Mucosa of stomach (tissue), 1 donor: ENCODE measurements around the gene PER1.

Source experiments
- H3K27me3 ChIP-seq: one replicate; pipeline ENCODE4 v1.7.0; 2013; ENCODE audit warnings: mild to moderate bottlenecking, low read length; ENCODE audit not compliant: control insufficient read depth, insufficient read depth
- H3K36me3 ChIP-seq: one replicate; pipeline ENCODE4 v1.7.0; 2013; ENCODE audit warnings: low read length; ENCODE audit not compliant: control insufficient read depth, insufficient read depth
- H3K4me1 ChIP-seq: one replicate; pipeline ENCODE4 v1.7.0; 2013; ENCODE audit warnings: mild to moderate bottlenecking, low read length; ENCODE audit not compliant: control insufficient read depth, insufficient read depth
- H3K4me3 ChIP-seq: one replicate; pipeline ENCODE4 v1.7.0; 2013; ENCODE audit warnings: low read length
- H3K9ac ChIP-seq: one replicate; pipeline ENCODE4 v1.7.0; 2013; ENCODE audit warnings: mild to moderate bottlenecking, low read length, moderate library complexity
- H3K9me3 ChIP-seq: one replicate; pipeline ENCODE4 v1.7.0; 2013; ENCODE audit warnings: mild to moderate bottlenecking, low read length, moderate library complexity; ENCODE audit not compliant: control insufficient read depth
- donor health status: Pancreatic carcinoma.

The PER1 gene

DNA sequence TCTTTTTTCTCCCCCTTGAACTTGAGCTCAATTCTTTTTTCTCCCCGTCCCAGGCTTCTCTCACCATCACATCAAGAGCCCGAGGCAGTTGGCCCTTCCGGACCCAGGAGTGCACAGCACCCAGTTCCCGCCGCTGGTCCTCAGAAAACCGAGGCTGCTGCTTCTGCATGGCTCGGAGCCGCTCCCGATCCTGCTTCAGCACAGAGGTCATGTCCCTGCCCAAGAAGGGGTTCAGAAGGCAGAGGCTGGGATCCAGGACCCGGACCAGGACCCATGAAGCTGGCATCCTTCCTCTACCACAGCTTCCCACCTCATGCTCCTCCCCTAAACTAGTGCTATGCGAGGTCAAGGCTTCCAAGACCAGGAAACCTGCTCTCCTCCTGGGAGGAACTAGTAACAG, 10.5 kb downstream of the PER1 start:
- peaks cover 38% of the 10 kb centered on the region for H3K36me3 ChIP-seq
- H3K4me3 ChIP-seq, result no peak overlapping the region
- H3K27me3 ChIP-seq, result no peaks in the 10 kb centered on the region
- no peak overlapping the region for H3K9ac ChIP-seq
- H3K4me1 ChIP-seq, result peaks cover 18% of the 10 kb centered on the region
- no peaks in the 10 kb centered on the region for H3K9me3 ChIP-seq

- Histone ChIP-seq H3K36me3 (peaks cover 31% of the 10 kb centered on the region), H3K9me3 (no peaks in the 10 kb centered on the region), H3K27me3 (no peaks in the 10 kb centered on the region), H3K4me1 (peaks cover 18% of the 10 kb centered on the region), H3K9ac (no peak overlapping the region), H3K4me3 (no peak overlapping the region)
Measured at GRCh38 chr17:8141045-8141444, 11.2 kb downstream of the PER1 start.

DNA sequence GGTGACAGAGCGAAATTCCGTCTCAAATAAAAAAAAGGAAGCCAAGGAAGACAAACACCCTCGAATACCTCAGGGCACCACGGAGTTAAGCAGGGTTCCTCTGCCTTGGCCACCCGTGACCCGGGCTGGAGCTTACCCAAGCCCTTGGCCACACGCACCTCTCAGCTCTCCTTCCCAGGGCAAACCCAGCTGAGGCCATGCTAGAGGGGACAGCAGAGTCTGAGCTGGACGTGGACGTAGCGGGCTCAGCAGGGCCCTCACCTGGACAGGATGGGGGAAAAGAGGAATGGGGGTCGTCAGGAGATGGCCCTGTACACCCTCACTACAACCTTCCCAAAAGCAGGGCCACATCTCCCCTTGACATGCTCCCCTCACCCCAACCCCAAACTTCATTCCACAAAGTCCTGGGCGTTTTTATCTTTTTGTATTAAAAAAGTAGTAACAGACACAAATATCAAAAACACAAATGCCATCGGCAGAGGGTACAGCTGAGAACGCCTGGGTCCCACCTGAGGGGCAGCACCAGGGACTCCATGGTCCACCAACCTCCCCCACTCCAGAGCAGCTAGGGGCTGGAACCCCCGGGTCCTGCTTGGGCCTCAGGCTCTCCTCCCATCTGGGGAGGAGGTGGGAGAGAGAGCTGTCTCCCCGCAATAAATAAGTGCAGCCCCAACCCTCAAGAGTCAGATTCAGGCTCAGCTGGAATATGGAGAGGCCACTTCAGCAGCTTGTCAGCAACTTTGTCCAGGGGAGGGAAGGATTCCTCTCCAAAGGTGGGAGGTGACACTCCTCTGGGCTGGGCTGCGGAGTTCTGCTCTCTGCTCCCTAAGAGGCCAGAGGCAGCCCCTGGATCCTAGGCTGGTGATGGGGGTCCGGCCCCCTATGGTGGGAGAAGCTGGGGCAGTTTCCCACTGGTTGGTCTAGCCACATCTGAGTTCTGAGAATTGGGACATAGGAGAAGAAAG, 11.9 kb downstream of the PER1 start:
- peaks cover 24% of the 10 kb centered on the region for H3K36me3 ChIP-seq
- peaks cover 18% of the 10 kb centered on the region for H3K4me1 ChIP-seq
- no peak overlapping the region for H3K4me3 ChIP-seq
- H3K9me3 ChIP-seq, result no peaks in the 10 kb centered on the region
- H3K9ac ChIP-seq, result no peak overlapping the region
- H3K27me3 ChIP-seq, result no peaks in the 10 kb centered on the region

GRCh38 chr17:8138672-8139371, 13.4 kb downstream of the PER1 start:
- Histone ChIP-seq H3K36me3 (peaks cover 20% of the 10 kb centered on the region), H3K9ac (peak overlapping the region; percentile 72), H3K4me3 (no peak overlapping the region), H3K9me3 (no peaks in the 10 kb centered on the region), H3K27me3 (no peaks in the 10 kb centered on the region), H3K4me1 (peaks cover 18% of the 10 kb centered on the region)

GRCh38 chr17:8138374-8138671, 13.9 kb downstream of the PER1 start:
- Histone ChIP-seq H3K9me3 (no peaks in the 10 kb centered on the region), H3K4me3 (no peak overlapping the region), H3K36me3 (peaks cover 20% of the 10 kb centered on the region), H3K27me3 (no peaks in the 10 kb centered on the region), H3K9ac (peak overlapping the region; percentile 47), H3K4me1 (peaks cover 18% of the 10 kb centered on the region)

DNA sequence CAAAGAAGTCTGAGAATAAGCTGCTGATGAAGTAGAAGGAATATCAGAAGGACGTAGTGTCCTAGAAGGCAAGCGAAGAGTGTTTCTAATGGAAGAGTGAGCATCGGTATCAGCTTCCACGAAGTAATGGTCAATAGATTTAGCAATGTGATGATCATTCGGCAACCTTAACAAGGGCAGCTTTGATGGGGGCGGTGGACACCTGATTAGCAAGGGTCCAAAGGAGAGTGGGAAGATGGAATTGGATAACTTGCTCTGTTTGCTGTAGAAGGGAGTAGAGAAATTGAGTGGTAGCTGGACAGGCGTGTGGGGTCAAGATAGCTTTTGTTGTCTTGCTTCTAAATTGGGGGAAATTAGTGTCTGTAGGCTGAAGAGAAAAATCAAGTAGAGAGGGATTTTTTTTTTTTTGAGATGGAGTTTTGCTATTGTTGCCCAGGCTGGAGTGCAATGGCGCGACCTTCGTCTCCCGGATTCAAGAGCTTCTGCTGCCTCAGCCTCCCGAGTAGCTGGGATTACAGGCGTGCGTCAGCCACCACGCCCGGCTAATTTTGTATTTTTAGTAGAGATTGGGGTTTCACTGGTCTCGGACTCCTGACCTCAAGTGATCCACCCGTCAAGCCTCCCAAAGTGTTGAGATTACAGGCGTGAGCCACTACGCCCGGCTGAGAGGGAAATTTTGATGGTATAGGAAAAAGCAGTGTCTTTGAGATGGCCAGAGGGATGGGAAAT, 14.4 kb downstream of the PER1 start:
- Histone ChIP-seq H3K36me3 (peaks cover 20% of the 10 kb centered on the region), H3K9ac (peak overlapping the region; percentile 47), H3K9me3 (no peaks in the 10 kb centered on the region), H3K27me3 (no peaks in the 10 kb centered on the region), H3K4me1 (peaks cover 18% of the 10 kb centered on the region), H3K4me3 (no peak overlapping the region)

DNA sequence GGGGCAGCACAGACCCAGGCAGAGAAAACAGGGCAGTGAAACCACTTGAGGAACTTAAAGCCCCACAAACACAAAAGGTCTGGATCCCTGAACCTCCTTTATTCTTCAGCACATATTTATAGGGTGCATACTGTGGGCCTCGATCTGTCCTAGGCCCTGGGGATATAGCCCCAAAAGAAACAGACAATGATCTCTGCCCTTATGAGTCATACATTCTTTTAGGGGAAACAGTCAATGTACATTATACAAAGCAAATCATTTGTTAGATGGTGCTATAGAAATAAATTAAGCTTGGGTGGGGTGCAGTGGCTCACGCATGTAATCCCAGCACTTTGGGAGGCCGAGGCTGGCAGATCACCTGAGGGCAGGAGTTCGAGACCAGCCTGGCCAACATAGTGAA, 18.3 kb downstream of the PER1 start:
- H3K27me3 ChIP-seq, result peaks cover 12% of the 10 kb centered on the region
- H3K36me3 ChIP-seq, result no peaks in the 10 kb centered on the region
- H3K9ac ChIP-seq, result no peak overlapping the region
- peaks cover 11% of the 10 kb centered on the region for H3K4me1 ChIP-seq
- H3K9me3 ChIP-seq, result no peaks in the 10 kb centered on the region
- no peak overlapping the region for H3K4me3 ChIP-seq

- Histone ChIP-seq H3K27me3 (peaks cover 16% of the 10 kb centered on the region), H3K4me3 (no peak overlapping the region), H3K9me3 (no peaks in the 10 kb centered on the region), H3K4me1 (peaks cover 6% of the 10 kb centered on the region), H3K9ac (no peak overlapping the region), H3K36me3 (no peaks in the 10 kb centered on the region)
Measured at GRCh38 chr17:8133399-8133798, 18.8 kb downstream of the PER1 start.

GRCh38 chr17:8131844-8132441, 20.3 kb downstream of the PER1 start:
- Histone ChIP-seq H3K27me3 (peaks cover 28% of the 10 kb centered on the region), H3K9ac (no peak overlapping the region), H3K4me3 (no peak overlapping the region), H3K4me1 (peaks cover 5% of the 10 kb centered on the region), H3K9me3 (no peaks in the 10 kb centered on the region), H3K36me3 (no peaks in the 10 kb centered on the region)

GRCh38 chr17:8128125-8128784, 23.9 kb downstream of the PER1 start:
- H3K9me3 ChIP-seq, result no peaks in the 10 kb centered on the region

DNA sequence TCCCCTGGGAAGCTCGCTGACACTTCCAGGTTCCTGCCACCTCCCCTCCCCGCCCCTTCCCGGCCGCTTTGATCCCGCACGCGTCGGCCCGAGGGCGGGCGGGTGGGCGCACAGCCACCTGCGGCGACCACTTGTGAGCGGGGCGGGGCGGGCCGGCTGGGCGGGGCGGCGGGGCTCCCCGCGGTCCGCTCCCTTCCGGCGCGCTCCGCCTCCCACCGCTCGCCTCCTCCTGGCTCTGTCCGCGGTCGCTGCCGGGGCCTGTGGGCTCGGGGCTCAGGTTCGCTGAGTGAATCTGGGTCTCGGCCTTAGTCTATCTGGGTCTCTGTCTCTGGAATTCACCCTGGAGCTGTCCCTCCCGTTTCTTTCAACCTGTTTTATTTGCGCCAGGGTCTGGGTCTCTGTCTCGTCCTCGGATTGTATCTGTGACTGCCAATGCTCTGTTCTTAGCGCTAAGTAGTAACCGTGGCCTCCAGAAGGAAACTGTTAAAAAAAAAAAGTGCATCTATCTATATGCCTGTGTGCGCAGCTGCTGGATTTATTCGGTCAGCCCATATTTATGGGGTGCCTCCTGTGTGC, 25.6 kb downstream of the PER1 start:
- Histone ChIP-seq H3K9me3 (no peaks in the 10 kb centered on the region), H3K4me1 (peaks cover 52% of the 10 kb centered on the region), H3K27me3 (peaks cover 78% of the 10 kb centered on the region), H3K36me3 (no peaks in the 10 kb centered on the region), H3K4me3 (peak overlapping the region; percentile 63), H3K9ac (peak overlapping the region; percentile 65)

More at GRCh38 chr17:8128125-8128784, 23.9 kb downstream of the PER1 start:
- Histone ChIP-seq H3K4me1 (peaks cover 39% of the 10 kb centered on the region), H3K4me3 (no peak overlapping the region), H3K36me3 (no peaks in the 10 kb centered on the region), H3K27me3 (peaks cover 61% of the 10 kb centered on the region), H3K9ac (no peak overlapping the region)
